Activated CD8-positive, alpha-beta memory T cell treated with anti-CD3 and anti-CD28 coated beads, Interleukin-2, amount 50 U/mL, for 1 hour (primary cell): ENCODE measurements around the gene SLPI.

Experiments used
- DNase-seq: peaks from one replicate; pipeline ENCODE4 v3.0.0-alpha.2; 2020; ENCODE audit errors: extremely low read depth

Gene SLPI

DNA sequence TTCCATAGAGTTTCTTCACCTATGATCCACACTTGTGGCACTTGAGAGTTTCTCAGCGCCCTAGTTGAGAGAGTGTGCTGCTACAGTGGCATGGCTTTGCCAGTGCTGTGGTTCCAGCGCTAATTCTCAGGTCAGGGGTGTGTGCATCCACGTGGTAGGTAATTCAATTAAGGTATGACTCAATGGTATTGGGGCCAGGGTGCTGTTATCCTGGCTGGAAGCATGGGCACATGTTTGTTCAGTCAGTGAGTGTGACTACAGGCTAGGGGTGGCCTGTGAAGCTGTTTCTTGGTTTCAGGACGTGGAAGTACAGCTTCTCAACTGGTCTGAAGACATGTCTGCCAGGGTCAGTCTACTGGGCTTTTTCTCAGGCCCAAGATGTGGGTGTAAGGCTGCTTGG lies 36.2 kb downstream of the SLPI start:
- no peak for DNase-seq

DNA sequence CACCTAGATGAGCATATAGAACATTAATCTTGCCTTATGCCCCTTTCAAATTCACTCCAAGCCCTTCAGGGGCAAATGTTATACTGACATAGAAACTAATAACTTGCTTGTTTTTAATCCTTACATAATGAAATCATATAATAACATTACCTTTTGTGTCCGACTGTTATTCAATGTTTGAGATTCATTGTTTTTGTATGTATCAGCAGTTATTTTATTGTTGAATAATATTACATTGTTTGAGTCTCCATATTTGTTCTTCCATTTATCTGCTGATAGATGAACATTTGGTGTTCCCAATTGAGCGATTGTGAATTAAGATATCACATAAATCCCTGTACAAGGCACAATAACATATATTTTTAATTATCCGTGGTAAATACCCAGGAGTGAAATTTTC lies 41.5 kb downstream of the SLPI start:
- no peak for DNase-seq

DNA sequence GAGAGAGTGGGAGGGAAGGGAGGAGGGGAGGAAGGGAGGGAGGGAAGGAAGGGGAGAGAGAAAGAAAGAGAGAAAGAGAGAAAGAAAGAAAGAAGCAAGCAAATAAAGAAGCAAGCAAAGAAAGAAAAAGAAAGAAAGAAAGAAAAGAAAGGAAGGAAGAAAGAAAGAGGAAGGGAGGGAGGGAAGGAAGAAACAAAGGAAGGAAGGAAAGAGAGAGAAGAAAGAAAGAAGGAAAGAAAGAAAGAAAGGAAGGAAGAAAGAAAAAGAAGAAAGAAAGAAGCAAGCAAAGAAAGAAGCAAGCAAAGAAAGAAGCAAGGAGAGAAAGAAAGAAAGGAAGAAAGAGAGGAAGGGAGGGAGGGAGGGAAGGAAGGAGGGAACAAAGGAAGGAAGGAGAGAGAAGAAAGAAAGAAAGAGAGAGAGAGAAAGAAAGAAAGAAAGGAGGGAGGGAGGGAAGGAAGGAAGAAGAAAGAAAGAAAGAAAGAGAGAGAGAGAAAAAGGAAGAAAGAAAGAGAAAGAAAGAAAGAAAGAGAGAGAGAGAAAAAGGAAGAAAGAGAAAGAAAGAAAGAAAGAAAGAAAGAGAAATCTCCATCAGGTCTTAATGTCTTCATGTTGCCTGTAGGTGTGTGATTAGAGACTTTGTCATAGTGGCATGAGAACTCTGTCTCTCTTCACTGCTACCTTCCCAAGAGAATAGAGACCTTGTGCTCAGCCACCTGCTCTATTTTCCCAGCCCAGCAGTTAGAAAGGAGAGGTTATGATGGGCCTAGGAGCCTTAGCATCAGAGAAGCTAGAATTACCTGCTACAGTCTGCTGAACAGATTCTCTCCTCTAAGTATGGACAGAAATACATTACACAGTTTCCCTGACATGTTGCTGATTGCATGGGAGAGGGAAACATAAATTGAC lies 42.5 kb downstream of the SLPI start:
- DNase-seq = no peak

DNA sequence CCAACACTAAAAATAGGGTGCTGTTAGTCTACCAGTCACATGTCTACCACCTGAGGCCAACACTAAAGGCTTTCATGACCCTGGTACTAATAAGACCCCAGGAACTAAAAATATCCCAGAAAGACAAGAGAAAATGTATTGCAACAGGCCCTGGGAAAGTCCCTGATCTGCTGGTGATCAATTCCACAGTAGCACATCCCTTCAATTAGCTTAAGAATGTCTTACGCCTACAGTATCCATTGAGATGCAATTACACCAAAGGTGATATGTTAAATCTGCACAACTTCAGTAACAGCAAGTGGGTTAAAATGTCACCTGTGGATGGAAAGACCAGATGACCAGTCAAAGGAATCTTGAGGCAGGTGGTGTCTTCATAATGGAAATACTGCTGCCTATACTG lies 44.4 kb downstream of the SLPI start:
- no peak for DNase-seq

DNA sequence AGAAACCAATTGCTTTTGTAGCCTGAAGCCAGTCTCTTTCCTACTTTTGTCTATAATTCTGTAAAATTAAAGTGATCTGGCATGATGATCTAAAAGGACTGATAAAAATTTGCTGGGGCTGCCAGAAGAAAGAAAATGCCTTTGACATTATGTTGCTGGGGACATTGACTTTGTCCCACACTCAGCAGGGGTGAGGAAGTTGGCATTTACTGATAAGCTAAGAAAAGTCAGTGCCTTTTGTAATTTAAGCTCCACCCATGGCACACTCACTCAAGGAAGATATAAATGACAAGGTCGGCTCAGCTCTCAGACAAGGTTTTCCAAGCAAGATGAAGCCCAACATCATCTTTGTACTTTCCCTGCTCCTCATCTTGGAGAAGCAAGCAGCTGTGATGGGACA lies 47.6 kb downstream of the SLPI start, which contains the start of gene SEMG1:
TSS of gene SEMG1 (plus strand) at position 309 of the 400 bp plus-strand sequence. CDS start at position 330, 21 bp downstream.
- DNase-seq = no peak
